ENCODE results near the gene CCNL1.
"Not testable (repeated sequence)": the region's sequence is repeated elsewhere in the genome, so short reads cannot be mapped to it uniquely, and the experiment has no call there.

The CCNL1 gene

GRCh38 chr3:157102595-157102994, 57.4 kb downstream of the CCNL1 start:
- DNase-seq, result not testable (repeated sequence)

GRCh38 chr3:157102098-157102497, 57.8 kb downstream of the CCNL1 start:
- no peak for DNase-seq

- no peak for DNase-seq
Observed at GRCh38 chr3:157101486-157101885, 58.5 kb downstream of the CCNL1 start.

GRCh38 chr3:157100608-157101396, 59.1 kb downstream of the CCNL1 start:
- DNase-seq, result no peak

- DNase-seq, result no peak
Observed at GRCh38 chr3:157100096-157100477, 59.9 kb downstream of the CCNL1 start.

GRCh38 chr3:157099326-157100095, 60.4 kb downstream of the CCNL1 start:
- DNase-seq, result no peak

- DNase-seq, result no peak
Observed at GRCh38 chr3:157098823-157099185, 61.1 kb downstream of the CCNL1 start.

GRCh38 chr3:157098121-157098822, 61.7 kb downstream of the CCNL1 start:
- no peak for DNase-seq

All from effector CD4-positive, alpha-beta T cell (primary cell).